Heart left ventricle (tissue), 16 donors: ENCODE results near the gene KCNMA1. TPM values are rescaled to one million over a fixed set of nuclear protein-coding genes. Genes with fewer than 3 reads are reported as not detected.

Source experiments
- ATAC-seq, 4 donors: fragments of 200-7000 bp; cut with Tn5 transposase; one replicate each; pipeline ENCODE4 v1.9.1; 2020 to 2022; ENCODE audit warnings: moderate library complexity in 4 of 4, mild to moderate bottlenecking in 3 of 4, moderate number of reproducible peaks in 1 of 4
- DNase-seq, 5 donors: peaks; one replicate each; pipeline ENCODE4 v3.0.0-alpha.2; 2020
- H3K27ac ChIP-seq, 12 donors: fragments of 200-600 bp; sonication (generic) in 4 of 12; one replicate each; pipeline versions ENCODE4 v1.5.0 to v1.8.0; 2016 to 2022; ENCODE audit warnings: mild to moderate bottlenecking in 2 of 12
- H3K27me3 ChIP-seq, 9 donors: fragments of 200-600 bp; sonication (generic) in 2 of 9; one replicate each; pipeline versions ENCODE4 v1.5.1 to v1.8.0; 2016 to 2022; ENCODE audit warnings: mild to moderate bottlenecking in 3 of 9
- H3K36me3 ChIP-seq, 9 donors: fragments of 200-600 bp; sonication (generic) in 2 of 9; one replicate each; pipeline versions ENCODE4 v1.5.0 to v1.8.0; 2018 to 2022; ENCODE audit warnings: mild to moderate bottlenecking in 2 of 9
- H3K4me1 ChIP-seq, 12 donors: fragments of 200-600 bp; sonication (generic) in 4 of 12; one replicate each; pipeline versions ENCODE4 v1.5.0 to v1.8.0; 2016 to 2022; ENCODE audit warnings: mild to moderate bottlenecking in 3 of 12
- H3K4me3 ChIP-seq, 12 donors: fragments of 200-600 bp; sonication (generic) in 4 of 12; one replicate each; pipeline versions ENCODE4 v1.5.0 to v1.8.0; 2017 to 2022; ENCODE audit warnings: mild to moderate bottlenecking in 9 of 12, moderate library complexity in 4 of 12
- H3K9me3 ChIP-seq, 12 donors: fragments of 200-600 bp; sonication (generic) in 4 of 12; one replicate each; pipeline versions ENCODE4 v1.5.0 to v1.8.0; 2016 to 2022; ENCODE audit warnings: mild to moderate bottlenecking in 1 of 12
- POLR2A ChIP-seq, 2 donors: fragments of 450-650 bp; IDR thresholded peaks; one replicate each; pipeline ENCODE4 v1.6.1; 2017; ENCODE audit warnings: antibody characterized with exemption in 2 of 2, mild to moderate bottlenecking in 2 of 2, moderate library complexity in 2 of 2
- WGBS, 4 donors: extraction: QIAGEN DNeasy Blood & Tissue Kit in 2 of 4; methylation state at CpG; one replicate each; pipeline versions ENCODE4 v1.1.5 to v1.1.7; 2013 to 2018; 5-methylcytosine and 5-hydroxymethylcytosine counted together
- intact Hi-C, 10 donors: fragments of 100-400 bp; cut with DNase I; formaldehyde crosslinking; loops; one replicate each; pipeline versions ENCODE4 v1.11.1 to v1.14.2; 2022
- polyA plus RNA-seq, 2 donors: library from polyadenylated mRNA; stranded (reverse); fragments of 200-250 nt; gene quantifications; one replicate each; pipeline ENCODE4 v1.2.3, GENCODE V29; 2013
- total RNA-seq, 9 donors: library from RNA; depleted of rRNA in 2 of 9; stranded (reverse); fragments of >200 nt in 2 of 9; fragmentation: NEBNext Ultra II Directional in 3 of 9; extraction: Animal tissue kit (Norgen Biotek cat#: 25700) in 3 of 9; gene quantifications; one replicate each; pipeline versions ENCODE4 v1.1.0 to v1.2.4, GENCODE V29; 2016 to 2023
- TF ChIP-seq, protein P1 (sequence below), 12 donors: fragments of 200-600 bp; sonication (generic) in 4 of 12; IDR thresholded peaks; one replicate each; pipeline versions ENCODE4 v1.5.0 to v1.8.0; 2018 to 2022; ENCODE audit warnings: antibody characterized with exemption in 12 of 12, mild to moderate bottlenecking in 5 of 12
- donor health status: ischemic (EF 13 %, LVEDD 7.1; RV severe dilation, severe dysfunction).
- donor health status: healthy with polysubstance abuse.
- donor health status: DM: no; HTN: yes; CAD: no.
- donor health status: DM: no; HTN: no; CAD: no.
- donor health status: ischemic (EF 25% LVEDD 6.9; RV normal size, moderate dysfunction).
- donor health status: ischemic (EF 25% LVEDD 5.7; RV mildly dilated, moderate dysfunction).
- donor health status: healthy.
- donor health status: DM: yes; HTN: yes; CAD: no.
- donor health status: ischemic (EF 35%, LVEDD 5.7; RV mildly dilated, moderate dysfunction).
- donor health status: nonischemic (EF 11% LVEDD 7.7; RV severe dilation, severe dysfunction).
- donor health status: DM: yes; HTN: yes; CAD: no.
- donor health status: PGD.
- donor health status: ischemic (EF 29% LVEDD 5.4; RV normal size, mild dysfunction).
- donor health status: nonischemic (EF 23%, LVEDD 6.1; RV moderate dilation, normal function).

Gene KCNMA1
- total and polyA plus RNA-seq, 11 donors = 0.39 to 8.7 (median 1.7) TPM

DNA sequence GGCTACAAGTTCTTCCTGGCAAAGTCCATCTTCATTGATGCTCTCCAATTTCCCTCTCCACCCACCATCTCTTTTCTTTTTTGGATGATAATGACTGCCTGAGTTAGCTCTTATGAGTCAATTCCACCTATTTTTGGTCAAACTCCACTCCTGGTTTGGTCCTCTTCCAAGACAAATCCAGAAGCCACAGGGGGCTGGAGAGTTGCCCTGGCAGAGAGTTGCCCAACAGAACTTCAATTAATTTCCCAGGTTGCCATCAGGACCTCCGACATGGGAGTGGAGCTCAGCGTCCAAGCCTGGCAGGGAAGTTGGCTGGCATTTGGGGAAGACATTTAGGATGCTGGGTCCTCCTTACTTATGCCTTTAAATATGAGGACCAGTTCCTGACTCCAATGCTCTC is 29.2 kb upstream of the KCNMA1 start:
- 83 to 94% (median 91%) methylated on average over 2 of the region's 2 CpGs for WGBS, 4 donors
- ATAC-seq (no peak), DNase-seq (no peak)
- Histone ChIP-seq H3K36me3 (no peaks in the 10 kb centered on the region), H3K4me1 (no peaks in the 10 kb centered on the region), H3K27ac (no peak overlapping the region), H3K27me3 (peaks cover 0 to 49% (median 0%) of the 10 kb centered on the region in 9 donors), H3K4me3 (no peak overlapping the region), H3K9me3 (no peaks in the 10 kb centered on the region)
- intact Hi-C loops = no loop called here
- TF ChIP-seq, protein P1, sequence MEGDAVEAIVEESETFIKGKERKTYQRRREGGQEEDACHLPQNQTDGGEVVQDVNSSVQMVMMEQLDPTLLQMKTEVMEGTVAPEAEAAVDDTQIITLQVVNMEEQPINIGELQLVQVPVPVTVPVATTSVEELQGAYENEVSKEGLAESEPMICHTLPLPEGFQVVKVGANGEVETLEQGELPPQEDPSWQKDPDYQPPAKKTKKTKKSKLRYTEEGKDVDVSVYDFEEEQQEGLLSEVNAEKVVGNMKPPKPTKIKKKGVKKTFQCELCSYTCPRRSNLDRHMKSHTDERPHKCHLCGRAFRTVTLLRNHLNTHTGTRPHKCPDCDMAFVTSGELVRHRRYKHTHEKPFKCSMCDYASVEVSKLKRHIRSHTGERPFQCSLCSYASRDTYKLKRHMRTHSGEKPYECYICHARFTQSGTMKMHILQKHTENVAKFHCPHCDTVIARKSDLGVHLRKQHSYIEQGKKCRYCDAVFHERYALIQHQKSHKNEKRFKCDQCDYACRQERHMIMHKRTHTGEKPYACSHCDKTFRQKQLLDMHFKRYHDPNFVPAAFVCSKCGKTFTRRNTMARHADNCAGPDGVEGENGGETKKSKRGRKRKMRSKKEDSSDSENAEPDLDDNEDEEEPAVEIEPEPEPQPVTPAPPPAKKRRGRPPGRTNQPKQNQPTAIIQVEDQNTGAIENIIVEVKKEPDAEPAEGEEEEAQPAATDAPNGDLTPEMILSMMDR (IDR thresholded peaks at IDR 0.05) = no peak
- TF ChIP-seq POLR2A (IDR thresholded peaks at IDR 0.05) = no peak

DNA sequence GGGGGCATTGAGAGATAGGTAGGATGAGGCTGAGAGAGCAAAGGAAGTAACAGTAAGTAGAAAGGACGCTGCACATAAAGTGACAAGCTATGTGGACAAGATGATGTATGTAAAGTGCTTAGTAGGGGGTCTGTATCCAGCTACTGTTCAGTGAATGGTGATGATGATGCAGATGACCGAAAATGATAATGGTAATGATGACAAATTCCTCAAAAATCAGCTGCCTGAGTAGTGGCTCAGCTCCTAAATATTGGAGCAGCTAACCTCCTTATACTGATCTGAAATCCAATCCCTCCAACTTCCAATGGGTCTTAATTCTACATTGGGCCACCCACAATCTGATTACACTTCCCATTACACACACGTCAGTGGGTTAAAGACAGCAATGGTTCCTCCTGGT is 27.1 kb upstream of the KCNMA1 start:
- no peaks in the 10 kb centered on the region for H3K4me1 ChIP-seq
- H3K27ac ChIP-seq = no peak overlapping the region
- H3K4me3 ChIP-seq = no peak overlapping the region
- 46 to 62% (median 52%) methylated on average over 3 of the region's 3 CpGs for WGBS, 4 donors
- DNase-seq = no peak
- TF ChIP-seq, protein P1 (IDR thresholded peaks at IDR 0.05) = no peak
- TF ChIP-seq POLR2A (IDR thresholded peaks at IDR 0.05) = no peak
- intact Hi-C loops = no loop called here
- H3K36me3 ChIP-seq = no peaks in the 10 kb centered on the region
- peaks cover 0 to under 1% (median 0%) of the 10 kb centered on the region in 12 donors for H3K9me3 ChIP-seq
- no peak for ATAC-seq
- peaks cover 0 to 34% (median 0%) of the 10 kb centered on the region in 9 donors for H3K27me3 ChIP-seq

DNA sequence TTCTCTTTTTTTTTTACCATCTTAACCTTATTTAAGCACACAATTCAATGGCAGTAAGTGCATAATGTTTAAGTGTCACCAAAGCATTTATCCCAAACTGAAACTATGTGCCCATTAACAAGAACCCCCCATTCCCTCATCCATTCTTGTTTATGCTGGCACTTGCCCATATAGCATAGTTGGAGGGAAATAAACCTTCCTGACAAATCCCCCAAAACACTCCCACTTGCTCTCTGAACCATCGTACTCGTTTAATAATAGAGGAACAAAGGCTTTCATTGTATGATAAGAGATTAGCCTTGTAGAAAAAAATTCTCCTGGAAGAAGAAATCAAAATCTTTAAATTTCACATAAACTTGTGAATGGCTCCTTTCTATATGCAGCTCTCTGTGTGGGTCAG is 26.4 kb upstream of the KCNMA1 start:
- DNase-seq (no peak), ATAC-seq (no peak)
- WGBS, 4 donors = 23 to 56% (median 42%) methylated on average over 2 of the region's 2 CpGs
- H3K27me3 ChIP-seq = peaks cover 0 to 33% (median 0%) of the 10 kb centered on the region in 9 donors
- H3K4me3 ChIP-seq = no peak overlapping the region
- TF ChIP-seq POLR2A (IDR thresholded peaks at IDR 0.05) = no peak
- TF ChIP-seq, protein P1 (IDR thresholded peaks at IDR 0.05) = no peak
- no peaks in the 10 kb centered on the region for H3K4me1 ChIP-seq
- H3K27ac ChIP-seq = no peak overlapping the region
- H3K9me3 ChIP-seq = peaks cover 0 to 7% (median under 1%) of the 10 kb centered on the region in 12 donors
- intact Hi-C loops = no loop called here
- H3K36me3 ChIP-seq = no peaks in the 10 kb centered on the region

DNA sequence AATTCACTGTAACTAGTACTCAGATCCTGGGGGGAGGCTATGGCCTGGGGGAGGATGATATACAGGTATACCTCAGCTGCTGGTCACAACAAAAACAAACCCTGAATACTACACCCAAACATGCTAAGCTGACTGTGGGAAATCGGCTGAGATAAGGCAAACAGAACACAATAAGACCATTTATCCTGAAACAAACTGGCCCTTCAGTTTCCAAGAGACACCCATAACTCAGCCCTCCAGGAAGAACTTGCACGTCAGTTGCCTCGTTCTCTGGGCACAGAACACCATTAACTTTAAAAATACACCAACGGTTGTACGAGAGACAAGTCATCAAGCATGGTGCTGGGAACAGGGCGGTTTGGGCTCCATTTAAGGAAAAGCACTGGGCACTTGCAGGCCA is 24.1 kb upstream of the KCNMA1 start:
- H3K9me3 ChIP-seq = peaks cover 0 to 14% (median 2%) of the 10 kb centered on the region in 12 donors
- no peaks in the 10 kb centered on the region for H3K36me3 ChIP-seq
- H3K27ac ChIP-seq = no peak overlapping the region
- no peak for TF ChIP-seq POLR2A (IDR thresholded peaks at IDR 0.05)
- TF ChIP-seq, protein P1 (IDR thresholded peaks at IDR 0.05) = no peak
- H3K4me1 ChIP-seq = no peaks in the 10 kb centered on the region
- no peak for DNase-seq
- peaks cover 0 to 19% (median 0%) of the 10 kb centered on the region in 9 donors for H3K27me3 ChIP-seq
- no peak overlapping the region for H3K4me3 ChIP-seq
- intact Hi-C loops = no loop called here
- 57 to 64% (median 62%) methylated on average over 6 of the region's 6 CpGs for WGBS, 4 donors
- ATAC-seq = no peak
